Measurements from ENCODE around the gene PTPRG.

Gene PTPRG

GRCh38 chr3:61967937-61968336 is 406.6 kb downstream of the PTPRG start:
- Mint-ChIP-seq H3K9me3 (peaks cover 3 to 5% of the 10 kb centered on the region in 2 donors), H3K36me3 (no peaks in the 10 kb centered on the region), H3K4me3 (no peak overlapping the region), H3K27me3 (no peaks in the 10 kb centered on the region), H3K27ac (no peak overlapping the region), H3K4me1 (no peaks in the 10 kb centered on the region)
- no peak for ATAC-seq (replicated peaks)
- DNase-seq, result no peak

DNA sequence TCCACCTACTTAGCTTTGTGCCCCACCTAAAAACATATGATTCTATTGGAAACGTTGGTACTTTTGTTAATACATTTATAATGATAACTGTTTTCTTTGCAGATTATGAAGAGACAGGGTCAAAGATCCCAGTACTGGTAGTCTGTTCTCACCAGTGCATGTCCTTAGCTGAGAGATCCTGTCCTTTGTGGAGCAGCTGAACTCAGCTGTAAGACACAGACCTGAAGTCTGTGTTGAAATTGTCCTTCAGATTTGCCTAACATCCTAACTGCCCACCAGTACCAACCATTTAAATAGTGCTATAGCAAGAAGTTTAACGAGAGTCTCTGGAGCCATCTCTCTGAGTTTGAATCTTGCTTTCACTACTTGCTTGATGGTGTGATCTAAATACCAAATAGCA is 413.3 kb downstream of the PTPRG start:
- ATAC-seq (replicated peaks) (no peak), DNase-seq (no peak)
- Mint-ChIP-seq H3K27me3 (no peaks in the 10 kb centered on the region), H3K9me3 (peaks cover 2 to 3% of the 10 kb centered on the region in 2 donors), H3K4me3 (no peak overlapping the region), H3K36me3 (no peaks in the 10 kb centered on the region), H3K4me1 (no peaks in the 10 kb centered on the region), H3K27ac (no peak overlapping the region)

DNA sequence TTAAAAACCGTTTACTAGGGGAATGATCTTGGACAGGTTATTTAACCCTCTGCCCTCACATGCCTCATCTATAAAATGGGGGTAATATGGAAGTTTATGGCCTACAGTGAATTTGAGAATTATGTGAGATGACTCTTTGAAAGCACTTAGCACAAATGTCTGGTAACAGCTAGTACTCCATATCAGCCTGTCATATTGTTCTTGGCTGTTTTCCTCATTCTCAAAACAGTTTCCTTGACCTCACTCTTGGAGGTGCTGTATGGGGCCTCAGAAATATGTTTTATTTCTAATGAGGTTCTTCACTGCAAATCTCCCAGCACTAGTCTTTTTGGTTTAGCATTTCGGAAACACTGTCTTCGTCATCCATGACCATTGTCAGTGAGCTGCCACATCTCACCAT is 413.8 kb downstream of the PTPRG start:
- DNase-seq (no peak), ATAC-seq (replicated peaks) (no peak)
- H3K4me3 Mint-ChIP-seq, result no peak overlapping the region
- no peaks in the 10 kb centered on the region for H3K27me3 Mint-ChIP-seq
- H3K4me1 Mint-ChIP-seq, result no peaks in the 10 kb centered on the region
- no peak overlapping the region for H3K27ac Mint-ChIP-seq
- H3K9me3 Mint-ChIP-seq, result peaks cover 2 to 3% of the 10 kb centered on the region in 2 donors
- H3K36me3 Mint-ChIP-seq, result no peaks in the 10 kb centered on the region

GRCh38 chr3:61975936-61976335 is 414.6 kb downstream of the PTPRG start:
- Mint-ChIP-seq H3K27me3 (no peaks in the 10 kb centered on the region), H3K4me1 (no peaks in the 10 kb centered on the region), H3K27ac (no peak overlapping the region), H3K4me3 (no peak overlapping the region), H3K9me3 (peaks cover 2 to 3% of the 10 kb centered on the region in 2 donors), H3K36me3 (no peaks in the 10 kb centered on the region)
- no peak for ATAC-seq (replicated peaks)
- DNase-seq, result no peak

DNA sequence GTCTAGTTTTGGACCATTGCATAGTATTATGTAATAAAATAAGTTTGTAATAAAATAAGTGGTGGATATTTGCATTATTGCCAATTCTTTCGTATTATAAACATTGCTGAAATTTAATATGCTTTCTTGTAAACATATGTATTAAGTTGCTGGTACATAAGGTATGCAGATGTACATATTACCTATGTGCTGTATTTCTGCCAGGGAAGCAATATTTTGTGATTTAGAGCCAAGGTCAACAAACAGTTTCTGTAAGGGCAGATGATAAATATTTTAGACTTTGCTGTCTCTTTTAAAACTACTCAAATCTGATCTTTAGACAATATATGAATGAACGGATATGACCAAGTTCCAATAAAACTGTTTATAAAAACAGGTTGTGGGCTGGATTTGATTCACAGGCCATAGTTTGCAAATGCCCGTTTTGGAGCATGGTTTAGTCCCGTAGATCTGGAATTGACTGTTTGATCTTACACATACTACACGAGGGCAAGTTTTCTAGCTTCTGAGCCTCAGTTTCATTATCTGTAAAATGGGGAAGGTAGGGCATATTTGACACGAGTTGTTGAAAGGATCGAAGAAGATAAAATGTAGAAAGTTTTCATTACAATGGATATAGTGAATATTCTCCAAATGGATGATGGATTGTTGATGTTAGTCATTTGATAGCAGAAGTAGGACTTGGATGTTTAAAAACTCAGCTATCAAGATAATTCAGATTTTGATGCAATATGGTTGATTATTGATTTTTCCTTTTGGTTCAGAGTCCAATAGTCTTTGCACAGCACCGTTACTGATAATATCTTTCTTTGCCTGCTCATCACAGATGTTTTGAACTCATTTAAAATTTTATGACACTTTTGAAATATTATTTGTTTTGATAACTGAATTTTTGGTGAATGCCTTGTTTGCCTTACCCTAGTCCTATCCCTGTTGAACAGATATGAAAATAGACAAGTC is 417.4 kb downstream of the PTPRG start:
- no peak for DNase-seq
- Mint-ChIP-seq H3K4me3 (no peak overlapping the region), H3K27ac (no peak overlapping the region)

GRCh38 chr3:61979638-61980037 is 418.3 kb downstream of the PTPRG start:
- Mint-ChIP-seq H3K9me3 (no peaks in the 10 kb centered on the region), H3K4me3 (no peak overlapping the region), H3K27ac (no peak overlapping the region), H3K4me1 (no peaks in the 10 kb centered on the region), H3K27me3 (no peaks in the 10 kb centered on the region), H3K36me3 (no peaks in the 10 kb centered on the region)
- DNase-seq, result no peak
- ATAC-seq (replicated peaks), result no peak

More for the DNA sequence above, 417.4 kb downstream of the PTPRG start:
- Mint-ChIP-seq H3K36me3 (no peaks in the 10 kb centered on the region), H3K9me3 (no peaks in the 10 kb centered on the region), H3K27me3 (no peaks in the 10 kb centered on the region), H3K4me1 (no peaks in the 10 kb centered on the region)
- no peak for ATAC-seq (replicated peaks)

GRCh38 chr3:61980041-61980440 is 418.7 kb downstream of the PTPRG start:
- Mint-ChIP-seq H3K4me3 (no peak overlapping the region), H3K36me3 (no peaks in the 10 kb centered on the region), H3K9me3 (no peaks in the 10 kb centered on the region), H3K4me1 (no peaks in the 10 kb centered on the region), H3K27me3 (no peaks in the 10 kb centered on the region), H3K27ac (no peak overlapping the region)
- ATAC-seq (replicated peaks) (no peak), DNase-seq (no peak)

- Mint-ChIP-seq H3K36me3 (no peaks in the 10 kb centered on the region), H3K27me3 (no peaks in the 10 kb centered on the region), H3K4me1 (no peaks in the 10 kb centered on the region), H3K9me3 (no peaks in the 10 kb centered on the region), H3K4me3 (no peak overlapping the region), H3K27ac (no peak overlapping the region)
- DNase-seq, result no peak
- no peak for ATAC-seq (replicated peaks)
These were observed 419.7 kb downstream of the PTPRG start for GRCh38 chr3:61981060-61981459.

DNA sequence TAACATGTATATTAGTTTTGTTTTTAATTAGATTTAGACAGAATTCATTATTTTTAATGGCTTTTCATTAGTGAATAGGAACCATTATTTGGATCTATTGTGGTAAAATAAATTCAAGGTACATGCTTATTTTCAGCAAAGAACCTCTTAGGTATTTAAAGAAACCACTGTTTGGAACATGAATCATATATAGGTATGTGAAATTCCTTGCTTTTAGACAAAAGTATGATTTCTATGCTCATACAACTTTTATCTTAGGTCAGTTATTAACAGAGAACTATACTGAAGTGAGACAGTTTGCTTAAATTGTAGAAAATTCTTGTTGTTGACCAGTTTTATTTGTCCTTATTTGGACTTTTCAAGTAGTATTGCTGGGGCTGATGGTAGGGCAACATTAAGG is 422.1 kb downstream of the PTPRG start:
- H3K4me1 Mint-ChIP-seq, result no peaks in the 10 kb centered on the region

DNA sequence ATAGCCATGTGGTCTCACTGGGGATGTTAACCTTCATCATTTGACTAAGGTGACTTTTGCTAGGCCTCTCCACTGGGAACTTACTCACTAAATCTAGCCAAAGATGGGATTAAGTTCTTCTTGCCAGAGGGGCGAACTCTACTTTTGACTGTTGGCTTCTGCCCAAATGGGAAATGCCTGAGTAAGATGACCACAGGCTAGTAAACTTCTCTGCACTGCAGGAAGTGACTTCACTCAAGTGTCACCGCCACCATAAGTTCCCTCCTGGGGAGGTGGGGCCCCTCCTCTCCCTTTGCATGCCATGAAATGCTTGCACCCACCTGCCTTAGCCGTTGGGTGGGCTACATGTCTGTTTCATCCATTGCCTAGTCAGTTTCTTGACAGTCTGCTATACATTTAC is 423.6 kb downstream of the PTPRG start:
- Mint-ChIP-seq H3K9me3 (no peaks in the 10 kb centered on the region), H3K36me3 (no peaks in the 10 kb centered on the region), H3K27ac (no peak overlapping the region)

More for the DNA sequence above, 422.1 kb downstream of the PTPRG start:
- no peak overlapping the region for H3K27ac Mint-ChIP-seq
- H3K4me3 Mint-ChIP-seq, result no peak overlapping the region
- H3K27me3 Mint-ChIP-seq, result no peaks in the 10 kb centered on the region
- ATAC-seq (replicated peaks) (no peak), DNase-seq (no peak)
- no peaks in the 10 kb centered on the region for H3K9me3 Mint-ChIP-seq
- no peaks in the 10 kb centered on the region for H3K36me3 Mint-ChIP-seq

GRCh38 chr3:61986473-61986872 is 425.1 kb downstream of the PTPRG start:
- H3K4me1 Mint-ChIP-seq, result no peaks in the 10 kb centered on the region
- no peak overlapping the region for H3K27ac Mint-ChIP-seq
- H3K4me3 Mint-ChIP-seq, result no peak overlapping the region
- no peak for DNase-seq
- no peaks in the 10 kb centered on the region for H3K36me3 Mint-ChIP-seq
- no peak for ATAC-seq (replicated peaks)
- no peaks in the 10 kb centered on the region for H3K27me3 Mint-ChIP-seq
- H3K9me3 Mint-ChIP-seq, result no peaks in the 10 kb centered on the region

More for the DNA sequence above, 423.6 kb downstream of the PTPRG start:
- H3K4me1 Mint-ChIP-seq, result no peaks in the 10 kb centered on the region
- H3K4me3 Mint-ChIP-seq, result no peak overlapping the region
- no peak for ATAC-seq (replicated peaks)
- H3K27me3 Mint-ChIP-seq, result no peaks in the 10 kb centered on the region
- no peak for DNase-seq

- H3K27ac Mint-ChIP-seq, result no peak overlapping the region
- H3K36me3 Mint-ChIP-seq, result no peaks in the 10 kb centered on the region
- no peak overlapping the region for H3K4me3 Mint-ChIP-seq
- no peaks in the 10 kb centered on the region for H3K9me3 Mint-ChIP-seq
- no peaks in the 10 kb centered on the region for H3K27me3 Mint-ChIP-seq
- no peaks in the 10 kb centered on the region for H3K4me1 Mint-ChIP-seq
- DNase-seq (no peak), ATAC-seq (replicated peaks) (no peak)
These were observed 428.3 kb downstream of the PTPRG start for GRCh38 chr3:61989681-61990080.

- ATAC-seq (replicated peaks), result no peak
These were observed 429.1 kb downstream of the PTPRG start for GRCh38 chr3:61990327-61991027.

GRCh38 chr3:61991706-61992105 is 430.3 kb downstream of the PTPRG start:
- ATAC-seq (replicated peaks) (no peak), DNase-seq (no peak)
- Mint-ChIP-seq H3K4me1 (no peaks in the 10 kb centered on the region), H3K4me3 (no peak overlapping the region), H3K9me3 (peaks cover 1 to 4% of the 10 kb centered on the region in 2 donors), H3K36me3 (no peaks in the 10 kb centered on the region), H3K27ac (no peak overlapping the region), H3K27me3 (no peaks in the 10 kb centered on the region)

More at GRCh38 chr3:61990327-61991027, 429.1 kb downstream of the PTPRG start:
- Mint-ChIP-seq H3K27me3 (no peaks in the 10 kb centered on the region), H3K36me3 (no peaks in the 10 kb centered on the region), H3K9me3 (no peaks in the 10 kb centered on the region), H3K27ac (no peak overlapping the region), H3K4me1 (no peaks in the 10 kb centered on the region), H3K4me3 (no peak overlapping the region)
- no peak for DNase-seq

DNA sequence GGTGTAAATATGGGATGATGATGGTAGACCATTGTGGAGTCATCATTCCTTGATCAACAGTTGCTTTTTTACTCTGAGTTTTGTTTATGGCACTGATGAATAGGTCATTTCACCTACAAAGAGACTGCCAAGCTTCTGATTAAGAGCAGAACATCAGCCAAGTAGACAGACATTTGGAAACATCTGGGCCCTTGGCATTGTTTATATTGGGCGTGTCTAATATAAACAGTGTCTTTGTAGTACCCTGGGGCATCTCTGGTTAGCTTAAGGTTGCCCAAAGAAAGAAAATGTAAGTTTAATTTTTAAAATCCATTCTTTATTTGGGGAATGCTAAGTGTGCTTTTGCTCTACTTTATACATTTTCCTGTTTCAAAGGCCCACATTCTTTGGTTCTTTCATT is 435.0 kb downstream of the PTPRG start:
- Mint-ChIP-seq H3K9me3 (peaks cover 1 to 4% of the 10 kb centered on the region in 2 donors), H3K27ac (no peak overlapping the region), H3K4me3 (no peak overlapping the region), H3K27me3 (no peaks in the 10 kb centered on the region), H3K36me3 (no peaks in the 10 kb centered on the region), H3K4me1 (no peaks in the 10 kb centered on the region)
- DNase-seq (no peak), ATAC-seq (replicated peaks) (no peak)
